ENCODE measurements around the gene PDGFA.
A peak's percentile ranks its signal among the peaks of the same experiment; 100 is the strongest.

The PDGFA gene

GRCh38 chr7:457814-458510 lies 61.7 kb downstream of the PDGFA start:
- DNase-seq = no peak

- no peak for DNase-seq
Measured at GRCh38 chr7:455110-455928, 64.3 kb downstream of the PDGFA start.

- no peak for DNase-seq
Measured at GRCh38 chr7:454356-455109, 65.1 kb downstream of the PDGFA start.

GRCh38 chr7:453597-454306 lies 65.9 kb downstream of the PDGFA start:
- DNase-seq = no peak

- no peak for DNase-seq
Measured at GRCh38 chr7:452791-453455, 66.7 kb downstream of the PDGFA start.

GRCh38 chr7:452226-452751 lies 67.4 kb downstream of the PDGFA start:
- no peak for DNase-seq

GRCh38 chr7:451255-452225 lies 68.1 kb downstream of the PDGFA start:
- no peak for DNase-seq

- DNase-seq = peak; percentile 61
Measured at GRCh38 chr7:450741-451140, 68.9 kb downstream of the PDGFA start.

- DNase-seq = no peak
Measured at GRCh38 chr7:450036-450435, 69.6 kb downstream of the PDGFA start.

GRCh38 chr7:449324-450019 lies 70.2 kb downstream of the PDGFA start:
- no peak for DNase-seq

GRCh38 chr7:447523-447922 lies 72.1 kb downstream of the PDGFA start:
- no peak for DNase-seq

Data from activated CD8-positive, alpha-beta memory T cell treated with anti-CD3 and anti-CD28 coated beads, Interleukin-2, amount 50 U/mL, for 48 hours (primary cell).